RWPE2 (cell line): ENCODE results near the gene P2RY11.

Experiments used
- ATAC-seq: fragments of 200-7000 bp; cut with Tn5 transposase; 3 replicates; pipeline ENCODE4 v1.9.1; 2021; ENCODE audit warnings: low read depth
- DNase-seq: peaks from one replicate; pipeline ENCODE4 v3.0.0-alpha.2; 2020; ENCODE audit warnings: low spot score
- H3K27ac ChIP-seq: fragments of 450-650 bp; 2 replicates; pipeline ENCODE4 v1.5.1; 2017; ENCODE audit warnings: mild to moderate bottlenecking; ENCODE audit not compliant: poor library complexity, severe bottlenecking
- H3K27me3 ChIP-seq: fragments of 250-450 bp; sonication (Bioruptor Pico); 2 replicates; pipeline ENCODE4 v1.5.1; 2021; ENCODE audit warnings: mild to moderate bottlenecking, moderate library complexity; ENCODE audit not compliant: insufficient read depth, poor library complexity, severe bottlenecking
- H3K36me3 ChIP-seq: fragments of 250-450 bp; sonication (Bioruptor Pico); 2 replicates; pipeline ENCODE4 v1.5.1; 2020; ENCODE audit warnings: low read depth, mild to moderate bottlenecking, moderate library complexity
- H3K4me1 ChIP-seq: fragments of 250-450 bp; sonication (Bioruptor Pico); 2 replicates; pipeline ENCODE4 v1.5.1; 2021; ENCODE audit warnings: mild to moderate bottlenecking, moderate library complexity; ENCODE audit not compliant: insufficient read depth, poor library complexity, severe bottlenecking
- H3K4me3 ChIP-seq: fragments of 250-450 bp; sonication (Bioruptor Pico); 2 replicates; pipeline ENCODE4 v1.5.1; 2021; ENCODE audit warnings: mild to moderate bottlenecking, moderate library complexity; ENCODE audit not compliant: severe bottlenecking
- H3K9me3 ChIP-seq: fragments of 250-450 bp; sonication (Bioruptor Pico); 2 replicates; pipeline ENCODE4 v1.5.1; 2021; ENCODE audit warnings: mild to moderate bottlenecking, moderate library complexity; ENCODE audit not compliant: severe bottlenecking
- CTCF ChIP-seq: fragments of 450-650 bp; IDR thresholded peaks from one replicate; pipeline ENCODE4 v1.5.1; 2017; ENCODE audit warnings: mild to moderate bottlenecking, moderate library complexity; ENCODE audit not compliant: poor library complexity, severe bottlenecking

P2RY11 gene

GRCh38 chr19:10107817-10108367 lies 3.6 kb upstream of the P2RY11 start:
- Histone ChIP-seq H3K27ac (no peak overlapping the region), H3K27me3 (no peaks in the 10 kb centered on the region), H3K4me3 (no peak overlapping the region), H3K36me3 (peaks cover 52% of the 10 kb centered on the region), H3K9me3 (no peaks in the 10 kb centered on the region), H3K4me1 (peaks cover 6% of the 10 kb centered on the region)
- DNase-seq = no peak
- ATAC-seq = no peak
- no peak for TF ChIP-seq CTCF

- no peak overlapping the region for H3K4me3 ChIP-seq
- TF ChIP-seq CTCF = no peak
- H3K27ac ChIP-seq = no peak overlapping the region
- no peaks in the 10 kb centered on the region for H3K9me3 ChIP-seq
- peaks cover 53% of the 10 kb centered on the region for H3K36me3 ChIP-seq
- ATAC-seq = no peak
- no peaks in the 10 kb centered on the region for H3K27me3 ChIP-seq
- DNase-seq = no peak
- peaks cover 6% of the 10 kb centered on the region for H3K4me1 ChIP-seq
Measured at GRCh38 chr19:10109528-10109927, 2.0 kb upstream of the P2RY11 start.

- no peak for ATAC-seq
Measured at GRCh38 chr19:10110076-10110971, 1.2 kb upstream of the P2RY11 start.

GRCh38 chr19:10110972-10111317 lies 548 bp upstream of the P2RY11 start:
- peaks cover 6% of the 10 kb centered on the region for H3K4me1 ChIP-seq
- no peak for DNase-seq
- ATAC-seq = no peak
- peaks cover 64% of the 10 kb centered on the region for H3K36me3 ChIP-seq
- H3K9me3 ChIP-seq = no peaks in the 10 kb centered on the region
- no peak overlapping the region for H3K27ac ChIP-seq
- no peaks in the 10 kb centered on the region for H3K27me3 ChIP-seq
- no peak overlapping the region for H3K4me3 ChIP-seq
- no peak for TF ChIP-seq CTCF

More at GRCh38 chr19:10110076-10110971, 1.2 kb upstream of the P2RY11 start:
- no peaks in the 10 kb centered on the region for H3K27me3 ChIP-seq
- no peaks in the 10 kb centered on the region for H3K9me3 ChIP-seq
- H3K4me3 ChIP-seq = no peak overlapping the region
- no peak overlapping the region for H3K27ac ChIP-seq
- peaks cover 6% of the 10 kb centered on the region for H3K4me1 ChIP-seq
- no peak for TF ChIP-seq CTCF
- H3K36me3 ChIP-seq = peaks cover 58% of the 10 kb centered on the region
- no peak for DNase-seq
